RWPE2 (cell line): ENCODE results near the gene HEPHL1.
A peak's percentile ranks its signal among the peaks of the same experiment; 100 is the strongest.
"Not testable (repeated sequence)": the region's sequence is repeated elsewhere in the genome, so short reads cannot be mapped to it uniquely, and the experiment has no call there.

Experiments used
- ATAC-seq: fragments of 200-7000 bp; cut with Tn5 transposase; 3 replicates; pipeline ENCODE4 v1.9.1; 2021; ENCODE audit warnings: low read depth
- DNase-seq: peaks from one replicate; pipeline ENCODE4 v3.0.0-alpha.2; 2020; ENCODE audit warnings: low spot score
- H3K27ac ChIP-seq: fragments of 450-650 bp; 2 replicates; pipeline ENCODE4 v1.5.1; 2017; ENCODE audit warnings: mild to moderate bottlenecking; ENCODE audit not compliant: poor library complexity, severe bottlenecking
- H3K27me3 ChIP-seq: fragments of 250-450 bp; sonication (Bioruptor Pico); 2 replicates; pipeline ENCODE4 v1.5.1; 2021; ENCODE audit warnings: mild to moderate bottlenecking, moderate library complexity; ENCODE audit not compliant: insufficient read depth, poor library complexity, severe bottlenecking
- H3K36me3 ChIP-seq: fragments of 250-450 bp; sonication (Bioruptor Pico); 2 replicates; pipeline ENCODE4 v1.5.1; 2020; ENCODE audit warnings: low read depth, mild to moderate bottlenecking, moderate library complexity
- H3K4me1 ChIP-seq: fragments of 250-450 bp; sonication (Bioruptor Pico); 2 replicates; pipeline ENCODE4 v1.5.1; 2021; ENCODE audit warnings: mild to moderate bottlenecking, moderate library complexity; ENCODE audit not compliant: insufficient read depth, poor library complexity, severe bottlenecking
- H3K4me3 ChIP-seq: fragments of 250-450 bp; sonication (Bioruptor Pico); 2 replicates; pipeline ENCODE4 v1.5.1; 2021; ENCODE audit warnings: mild to moderate bottlenecking, moderate library complexity; ENCODE audit not compliant: severe bottlenecking
- H3K9me3 ChIP-seq: fragments of 250-450 bp; sonication (Bioruptor Pico); 2 replicates; pipeline ENCODE4 v1.5.1; 2021; ENCODE audit warnings: mild to moderate bottlenecking, moderate library complexity; ENCODE audit not compliant: severe bottlenecking
- CTCF ChIP-seq: fragments of 450-650 bp; IDR thresholded peaks from one replicate; pipeline ENCODE4 v1.5.1; 2017; ENCODE audit warnings: mild to moderate bottlenecking, moderate library complexity; ENCODE audit not compliant: poor library complexity, severe bottlenecking

HEPHL1 gene

GRCh38 chr11:94020777-94021481 lies at the start of gene HEPHL1:
TSS of gene HEPHL1 (plus strand) at chr11:94021354. CDS start at chr11:94021369, 15 bp downstream.
- Histone ChIP-seq H3K36me3 (no peaks in the 10 kb centered on the region), H3K27me3 (no peaks in the 10 kb centered on the region), H3K27ac (peak within 1 kb of the TSS; percentile 57), H3K4me1 (peaks cover 42% of the 10 kb centered on the region), H3K9me3 (peaks cover 2% of the 10 kb centered on the region), H3K4me3 (no peak within 1 kb of the TSS)
- peak; percentile 58 for DNase-seq
- no peak for TF ChIP-seq CTCF
- ATAC-seq, result peak; percentile 61

GRCh38 chr11:93972790-93973189 lies 48.4 kb upstream of the HEPHL1 start:
- Histone ChIP-seq H3K27me3 (no peaks in the 10 kb centered on the region), H3K27ac (no peak overlapping the region), H3K4me3 (no peak overlapping the region), H3K4me1 (no peaks in the 10 kb centered on the region), H3K36me3 (no peaks in the 10 kb centered on the region), H3K9me3 (peaks cover 6% of the 10 kb centered on the region)
- ATAC-seq (no peak), DNase-seq (no peak)
- TF ChIP-seq CTCF, result no peak

- not testable (repeated sequence) for DNase-seq, H3K9me3 ChIP-seq, H3K36me3 ChIP-seq, H3K27me3 ChIP-seq, H3K4me1 ChIP-seq, ATAC-seq, H3K4me3 ChIP-seq, H3K27ac ChIP-seq
These were observed 47.7 kb upstream of the HEPHL1 start for GRCh38 chr11:93973322-93974051.

GRCh38 chr11:93974759-93975158 lies 46.4 kb upstream of the HEPHL1 start:
- no peak for ATAC-seq
- no peak for DNase-seq
- H3K4me3 ChIP-seq, result no peak overlapping the region
- H3K9me3 ChIP-seq, result peaks cover 6% of the 10 kb centered on the region
- no peaks in the 10 kb centered on the region for H3K36me3 ChIP-seq
- no peaks in the 10 kb centered on the region for H3K4me1 ChIP-seq
- H3K27me3 ChIP-seq, result no peaks in the 10 kb centered on the region
- no peak for TF ChIP-seq CTCF
- H3K27ac ChIP-seq, result no peak overlapping the region

- H3K36me3 ChIP-seq, H3K27ac ChIP-seq, H3K27me3 ChIP-seq, H3K4me1 ChIP-seq, ATAC-seq, DNase-seq, H3K4me3 ChIP-seq, H3K9me3 ChIP-seq: not testable (repeated sequence)
These were observed 44.4 kb upstream of the HEPHL1 start for GRCh38 chr11:93976577-93977254.
